T-helper 1 cell treated with Interleukin-12 subunit alpha and Interleukin-12 subunit beta and Interleukin-4 antibody, amounts not matched to agents 30 μg/mL and 1 μg/mL, for 36 hours (primary cell): ENCODE data around the gene CPHXL2.

Experiments
- H3K27ac Mint-ChIP-seq: one replicate; pipeline ENCODE4 v1.8.0; 2021; ENCODE audit warnings: mild to moderate bottlenecking, mixed read lengths
- H3K27me3 Mint-ChIP-seq: one replicate; pipeline ENCODE4 v1.8.0; 2021; ENCODE audit warnings: low read depth, mixed read lengths
- H3K36me3 Mint-ChIP-seq: one replicate; pipeline ENCODE4 v1.8.0; 2021; ENCODE audit warnings: low read depth, mixed read lengths
- H3K4me1 Mint-ChIP-seq: one replicate; pipeline ENCODE4 v1.8.0; 2021; ENCODE audit warnings: low read depth, mixed read lengths
- H3K4me3 Mint-ChIP-seq: one replicate; pipeline ENCODE4 v1.8.0; 2021; ENCODE audit warnings: mild to moderate bottlenecking, moderate library complexity, mixed read lengths
- H3K9me3 Mint-ChIP-seq: one replicate; pipeline ENCODE4 v1.8.0; 2021; ENCODE audit warnings: mixed read lengths

The CPHXL2 gene

GRCh38 chr16:75624921-75625334 lies 51.9 kb downstream of the CPHXL2 start:
- peak overlapping the region; percentile 63 for H3K27ac Mint-ChIP-seq
- peaks cover 47% of the 10 kb centered on the region for H3K4me1 Mint-ChIP-seq
- H3K9me3 Mint-ChIP-seq, result no peaks in the 10 kb centered on the region
- peak overlapping the region; percentile 5 for H3K4me3 Mint-ChIP-seq
- no peaks in the 10 kb centered on the region for H3K27me3 Mint-ChIP-seq
- H3K36me3 Mint-ChIP-seq, result peaks cover 51% of the 10 kb centered on the region

GRCh38 chr16:75622761-75623605 lies 53.8 kb downstream of the CPHXL2 start, which contains the start of gene ADAT1:
ADAT1 (minus strand) TSS chr16:75623281; CDS start chr16:75620799, 2,482 bp downstream.
- Mint-ChIP-seq H3K27ac (peak within 1 kb of the TSS; percentile 98), H3K9me3 (no peaks in the 10 kb centered on the region), H3K4me1 (peaks cover 39% of the 10 kb centered on the region), H3K4me3 (peak within 1 kb of the TSS; percentile 95), H3K36me3 (peaks cover 39% of the 10 kb centered on the region), H3K27me3 (no peaks in the 10 kb centered on the region)

- no peak overlapping the region for H3K4me3 Mint-ChIP-seq
- H3K9me3 Mint-ChIP-seq, result no peaks in the 10 kb centered on the region
- H3K27ac Mint-ChIP-seq, result peak overlapping the region; percentile 98
- H3K4me1 Mint-ChIP-seq, result peaks cover 35% of the 10 kb centered on the region
- H3K36me3 Mint-ChIP-seq, result peaks cover 32% of the 10 kb centered on the region
- H3K27me3 Mint-ChIP-seq, result no peaks in the 10 kb centered on the region
Observed at GRCh38 chr16:75621170-75621477, 55.7 kb downstream of the CPHXL2 start.

- Mint-ChIP-seq H3K27me3 (no peaks in the 10 kb centered on the region), H3K36me3 (peaks cover 31% of the 10 kb centered on the region), H3K4me3 (no peak overlapping the region), H3K9me3 (no peaks in the 10 kb centered on the region), H3K4me1 (peaks cover 35% of the 10 kb centered on the region), H3K27ac (peak overlapping the region; percentile 98)
Observed at GRCh38 chr16:75620326-75621169, 56.3 kb downstream of the CPHXL2 start.

GRCh38 chr16:75618780-75619179 lies 58.0 kb downstream of the CPHXL2 start:
- Mint-ChIP-seq H3K36me3 (peaks cover 34% of the 10 kb centered on the region), H3K27ac (no peak overlapping the region), H3K9me3 (no peaks in the 10 kb centered on the region), H3K4me1 (peaks cover 32% of the 10 kb centered on the region), H3K4me3 (no peak overlapping the region), H3K27me3 (no peaks in the 10 kb centered on the region)

GRCh38 chr16:75617121-75617520 lies 59.7 kb downstream of the CPHXL2 start:
- peak overlapping the region; percentile 10 for H3K4me3 Mint-ChIP-seq
- peaks cover 28% of the 10 kb centered on the region for H3K4me1 Mint-ChIP-seq
- no peaks in the 10 kb centered on the region for H3K27me3 Mint-ChIP-seq
- peak overlapping the region; percentile 1 for H3K27ac Mint-ChIP-seq
- no peaks in the 10 kb centered on the region for H3K9me3 Mint-ChIP-seq
- H3K36me3 Mint-ChIP-seq, result peaks cover 41% of the 10 kb centered on the region

GRCh38 chr16:75616521-75617010 lies 60.2 kb downstream of the CPHXL2 start:
- no peaks in the 10 kb centered on the region for H3K9me3 Mint-ChIP-seq

GRCh38 chr16:75615619-75616018 lies 61.2 kb downstream of the CPHXL2 start:
- Mint-ChIP-seq H3K27ac (no peak overlapping the region), H3K36me3 (peaks cover 41% of the 10 kb centered on the region), H3K9me3 (no peaks in the 10 kb centered on the region), H3K4me1 (peaks cover 14% of the 10 kb centered on the region), H3K27me3 (no peaks in the 10 kb centered on the region), H3K4me3 (no peak overlapping the region)

More at GRCh38 chr16:75616521-75617010, 60.2 kb downstream of the CPHXL2 start:
- H3K4me1 Mint-ChIP-seq, result peaks cover 22% of the 10 kb centered on the region
- peak overlapping the region; percentile 40 for H3K4me3 Mint-ChIP-seq
- no peaks in the 10 kb centered on the region for H3K27me3 Mint-ChIP-seq
- H3K27ac Mint-ChIP-seq, result peak overlapping the region; percentile 91
- peaks cover 42% of the 10 kb centered on the region for H3K36me3 Mint-ChIP-seq

- no peaks in the 10 kb centered on the region for H3K27me3 Mint-ChIP-seq
Observed at GRCh38 chr16:75614066-75614897, 62.5 kb downstream of the CPHXL2 start.

More at GRCh38 chr16:75614066-75614897, 62.5 kb downstream of the CPHXL2 start:
- Mint-ChIP-seq H3K4me3 (no peak overlapping the region), H3K9me3 (no peaks in the 10 kb centered on the region), H3K4me1 (peaks cover 12% of the 10 kb centered on the region), H3K27ac (no peak overlapping the region), H3K36me3 (peaks cover 38% of the 10 kb centered on the region)
